Glutamatergic neuron (in vitro differentiated cells): ENCODE results near the gene CDK3. TPM values are rescaled to one million over a fixed set of nuclear protein-coding genes. Genes with fewer than 3 reads are reported as not detected.

Experiments used
- DNase-seq: peaks from one replicate; pipeline ENCODE4 v3.0.0; 2022
- H3K27ac Mint-ChIP-seq: one replicate; pipeline ENCODE4 v1.8.0; 2020; ENCODE audit warnings: mild to moderate bottlenecking, mixed read lengths, inconsistent platforms; ENCODE audit not compliant: unreplicated experiment
- H3K27me3 Mint-ChIP-seq: one replicate; pipeline ENCODE4 v1.8.0; 2020; ENCODE audit warnings: mild to moderate bottlenecking, moderate library complexity, mixed read lengths, inconsistent platforms; ENCODE audit not compliant: unreplicated experiment
- H3K36me3 Mint-ChIP-seq: one replicate; pipeline ENCODE4 v1.8.0; 2020; ENCODE audit warnings: mild to moderate bottlenecking, mixed read lengths, inconsistent platforms; ENCODE audit not compliant: unreplicated experiment
- H3K4me1 Mint-ChIP-seq: one replicate; pipeline ENCODE4 v1.8.0; 2020; ENCODE audit warnings: mild to moderate bottlenecking, low read depth, mixed read lengths, inconsistent platforms; ENCODE audit not compliant: unreplicated experiment
- H3K4me3 Mint-ChIP-seq: one replicate; pipeline ENCODE4 v1.8.0; 2020; ENCODE audit warnings: mild to moderate bottlenecking, mixed read lengths, inconsistent platforms; ENCODE audit not compliant: unreplicated experiment
- H3K9me3 Mint-ChIP-seq: one replicate; pipeline ENCODE4 v1.8.0; 2020; ENCODE audit warnings: mild to moderate bottlenecking, moderate library complexity, mixed read lengths, inconsistent platforms; ENCODE audit not compliant: unreplicated experiment
- total RNA-seq: library from RNA; stranded (reverse); fragmentation: NEBNext Ultra II Directional; extraction: Animal tissue kit (Norgen Biotek cat#: 25700); gene quantifications from one replicate; pipeline ENCODE4 v1.2.1, GENCODE V29; 2021; ENCODE audit not compliant: unreplicated experiment
- TF ChIP-seq, protein P1 (sequence below): fragments of 200-600 bp; sonication (generic); IDR thresholded peaks from one replicate; pipeline ENCODE4 v1.5.0; 2021; ENCODE audit not compliant: partially characterized antibody, unreplicated experiment

The CDK3 gene
- total RNA-seq, 1 donor from 2014 or later, result 7.1 TPM

DNA sequence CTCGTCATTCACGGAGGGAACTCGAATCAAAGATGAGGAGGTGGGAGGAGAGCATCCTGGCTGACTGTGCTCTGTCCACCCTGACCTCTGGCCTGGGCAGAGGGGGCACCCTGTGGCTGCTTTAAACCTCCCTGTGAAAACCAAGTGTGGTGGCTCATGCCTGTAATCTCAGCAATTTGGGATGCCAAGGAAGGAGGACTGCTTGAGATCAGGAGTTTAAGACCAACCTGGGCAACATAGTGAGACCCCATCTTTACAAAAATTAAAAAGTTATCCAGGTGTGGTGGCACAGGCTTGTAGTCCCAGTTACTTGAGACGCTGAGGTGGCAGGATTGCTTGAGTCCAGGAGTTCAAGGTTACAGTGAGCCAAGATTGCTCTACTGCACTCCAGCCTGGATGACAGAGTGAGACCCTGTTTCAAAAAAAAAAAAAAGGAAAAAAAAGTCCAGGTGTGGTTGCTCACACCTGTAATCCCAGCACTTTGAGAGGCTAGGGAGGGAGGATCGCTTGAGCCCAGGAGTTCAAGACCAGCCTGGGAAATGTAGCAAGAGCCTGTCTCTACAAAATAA lies 5.8 kb upstream of the CDK3 start:
- H3K4me3 Mint-ChIP-seq, result no peak overlapping the region
- no peak for DNase-seq
- no peak overlapping the region for H3K27ac Mint-ChIP-seq
- no peaks in the 10 kb centered on the region for H3K4me1 Mint-ChIP-seq
- TF ChIP-seq, protein P1, sequence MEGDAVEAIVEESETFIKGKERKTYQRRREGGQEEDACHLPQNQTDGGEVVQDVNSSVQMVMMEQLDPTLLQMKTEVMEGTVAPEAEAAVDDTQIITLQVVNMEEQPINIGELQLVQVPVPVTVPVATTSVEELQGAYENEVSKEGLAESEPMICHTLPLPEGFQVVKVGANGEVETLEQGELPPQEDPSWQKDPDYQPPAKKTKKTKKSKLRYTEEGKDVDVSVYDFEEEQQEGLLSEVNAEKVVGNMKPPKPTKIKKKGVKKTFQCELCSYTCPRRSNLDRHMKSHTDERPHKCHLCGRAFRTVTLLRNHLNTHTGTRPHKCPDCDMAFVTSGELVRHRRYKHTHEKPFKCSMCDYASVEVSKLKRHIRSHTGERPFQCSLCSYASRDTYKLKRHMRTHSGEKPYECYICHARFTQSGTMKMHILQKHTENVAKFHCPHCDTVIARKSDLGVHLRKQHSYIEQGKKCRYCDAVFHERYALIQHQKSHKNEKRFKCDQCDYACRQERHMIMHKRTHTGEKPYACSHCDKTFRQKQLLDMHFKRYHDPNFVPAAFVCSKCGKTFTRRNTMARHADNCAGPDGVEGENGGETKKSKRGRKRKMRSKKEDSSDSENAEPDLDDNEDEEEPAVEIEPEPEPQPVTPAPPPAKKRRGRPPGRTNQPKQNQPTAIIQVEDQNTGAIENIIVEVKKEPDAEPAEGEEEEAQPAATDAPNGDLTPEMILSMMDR, result no peak
- peaks cover 2% of the 10 kb centered on the region for H3K9me3 Mint-ChIP-seq
- H3K36me3 Mint-ChIP-seq, result no peaks in the 10 kb centered on the region
- H3K27me3 Mint-ChIP-seq, result no peaks in the 10 kb centered on the region

DNA sequence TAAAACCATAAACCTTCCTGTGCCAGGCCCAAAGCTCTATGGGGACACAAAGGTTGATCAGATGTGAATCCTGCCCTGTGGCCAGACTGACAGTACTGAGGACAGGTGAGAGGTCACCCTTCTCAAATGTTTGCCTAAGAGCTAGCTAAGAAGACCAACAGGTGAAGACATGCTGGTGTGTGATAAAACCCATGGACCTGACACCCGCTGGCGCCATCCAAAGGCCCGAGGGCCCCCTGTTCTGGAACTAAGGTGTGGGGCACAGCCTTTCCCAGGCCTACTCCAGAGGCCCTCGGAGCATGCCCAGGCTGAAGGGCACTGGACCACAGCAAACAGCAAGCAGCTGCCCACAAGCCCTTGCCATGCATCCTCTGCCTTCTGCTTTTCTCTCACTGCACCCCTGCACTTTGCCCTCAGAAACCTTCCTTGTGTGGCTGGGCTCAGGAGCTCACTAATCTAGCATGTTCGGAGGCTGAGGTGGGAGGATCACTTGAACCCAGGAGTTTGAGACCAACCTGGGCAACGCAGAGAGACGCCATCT lies 5.2 kb upstream of the CDK3 start:
- DNase-seq, result no peak
- Mint-ChIP-seq H3K4me1 (no peaks in the 10 kb centered on the region), H3K9me3 (peaks cover 2% of the 10 kb centered on the region), H3K36me3 (no peaks in the 10 kb centered on the region), H3K27me3 (no peaks in the 10 kb centered on the region), H3K27ac (no peak overlapping the region), H3K4me3 (no peak overlapping the region)
- TF ChIP-seq, protein P1, result no peak

DNA sequence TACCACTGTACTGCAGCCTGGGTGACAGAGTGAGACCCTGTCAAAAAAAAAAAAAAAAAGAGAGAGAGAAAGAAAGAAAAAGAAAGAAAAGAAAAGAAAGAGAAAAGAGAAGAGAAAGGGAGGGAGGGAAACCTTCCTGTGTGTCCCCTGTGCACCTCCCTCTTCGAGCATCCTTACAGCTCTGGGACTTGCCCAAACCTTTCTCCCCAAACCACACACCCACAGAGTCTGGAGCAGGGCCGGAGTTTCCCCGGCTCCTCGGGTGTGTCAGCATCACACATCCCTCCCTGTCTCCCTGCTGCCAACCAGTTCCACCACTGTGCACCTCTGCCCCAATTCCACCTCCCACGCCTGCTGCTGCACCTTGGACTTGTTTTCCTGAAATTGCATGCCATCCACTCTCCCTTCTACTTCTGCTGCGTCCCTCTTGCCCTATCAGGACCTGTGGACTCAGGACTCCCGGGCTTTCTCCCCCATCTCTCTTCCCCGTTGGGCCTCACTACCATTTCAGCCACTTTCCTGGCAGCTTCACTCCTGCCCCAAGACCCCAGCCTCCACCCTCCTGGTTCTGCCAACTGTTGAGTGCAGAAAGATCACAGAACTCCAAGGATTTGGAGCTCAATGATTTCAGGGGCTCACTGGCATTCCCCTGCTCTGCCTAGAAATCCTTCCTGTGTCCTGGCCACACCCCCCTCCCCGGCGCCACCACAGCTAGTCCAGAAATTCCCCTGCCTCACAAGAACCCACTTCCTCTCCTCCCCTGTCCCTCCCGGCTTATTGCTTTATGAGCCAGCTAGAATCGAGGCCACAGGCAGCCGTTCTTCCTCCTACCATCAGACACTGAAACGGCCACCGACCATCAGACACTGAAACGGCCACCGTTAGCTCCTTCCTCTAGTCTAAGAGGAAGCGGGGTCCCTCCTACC lies 3.7 kb upstream of the CDK3 start:
- no peaks in the 10 kb centered on the region for H3K27me3 Mint-ChIP-seq
- H3K4me1 Mint-ChIP-seq, result no peaks in the 10 kb centered on the region
- H3K4me3 Mint-ChIP-seq, result no peak overlapping the region
- peaks cover 2% of the 10 kb centered on the region for H3K9me3 Mint-ChIP-seq
- no peaks in the 10 kb centered on the region for H3K36me3 Mint-ChIP-seq
- DNase-seq, result peak; percentile 12
- TF ChIP-seq, protein P1, result no peak
- H3K27ac Mint-ChIP-seq, result no peak overlapping the region

DNA sequence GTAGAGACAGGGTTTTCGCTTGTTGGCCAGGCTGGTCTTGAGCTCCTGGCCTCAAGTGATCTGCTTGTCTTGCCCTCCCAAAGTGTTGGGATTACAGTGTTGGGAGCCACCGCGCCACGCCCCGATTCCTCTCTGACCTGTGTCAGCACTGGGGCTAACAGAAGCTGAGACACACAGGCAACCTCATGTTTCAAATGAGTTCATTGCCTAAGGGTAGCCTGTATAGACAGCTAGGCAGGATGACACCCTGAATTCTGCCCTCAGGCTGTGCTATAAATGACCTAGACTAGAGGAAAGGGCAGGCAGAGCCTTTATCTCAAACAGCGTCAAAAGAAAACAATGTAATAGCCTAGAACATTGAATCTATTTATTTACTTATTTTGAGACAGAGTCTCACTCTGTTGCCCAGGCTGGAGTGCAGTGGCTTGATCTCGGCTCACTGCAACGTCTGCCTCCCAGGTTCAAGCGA lies 2.3 kb upstream of the CDK3 start:
- Mint-ChIP-seq H3K36me3 (no peaks in the 10 kb centered on the region), H3K4me3 (no peak overlapping the region), H3K4me1 (no peaks in the 10 kb centered on the region), H3K27ac (no peak overlapping the region), H3K9me3 (peaks cover 2% of the 10 kb centered on the region), H3K27me3 (no peaks in the 10 kb centered on the region)
- no peak for DNase-seq
- TF ChIP-seq, protein P1, result no peak
